HG02642 (cell line): Measurements from ENCODE around the gene AP1B1.

Source experiments
- ATAC-seq: cut with Tn5 transposase; IDR thresholded peaks from one replicate; pipeline ENCODE4 v1.9.1; 2021; ENCODE audit warnings: mild to moderate bottlenecking; ENCODE audit not compliant: unreplicated experiment, poor library complexity

AP1B1 gene

DNA sequence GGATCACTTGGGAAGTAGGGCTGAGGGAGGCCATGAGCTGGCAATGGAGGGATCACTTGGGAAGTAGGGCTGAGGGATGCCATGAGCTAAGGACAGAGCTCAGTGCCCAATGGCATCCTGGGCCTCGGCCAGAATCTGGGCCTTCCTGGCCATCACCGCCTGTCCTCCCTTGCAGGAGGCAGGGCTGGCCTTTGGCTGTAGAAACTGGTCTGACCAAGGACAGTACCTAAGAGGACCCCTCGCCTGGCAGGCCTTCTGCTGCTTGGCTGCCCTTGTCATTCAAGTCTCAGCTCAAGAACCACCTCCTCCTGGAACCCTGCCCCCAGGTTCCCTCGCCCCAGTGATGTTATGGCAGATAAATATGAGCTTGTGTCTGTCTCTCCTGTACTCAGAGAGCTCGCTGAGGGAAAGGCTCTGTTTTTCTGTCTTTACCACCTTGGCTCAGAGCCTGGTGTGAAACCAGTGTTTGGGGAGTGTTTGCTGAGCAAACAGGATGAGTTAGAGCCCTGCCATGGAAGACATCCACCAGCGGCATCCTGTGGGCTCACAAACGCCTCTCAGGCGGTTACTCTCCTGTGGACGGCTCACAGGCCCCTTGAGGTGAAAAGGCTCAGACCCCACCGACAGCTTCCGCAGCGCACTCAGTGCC, 53.5 kb downstream of the AP1B1 start:
- ATAC-seq, result no peak

DNA sequence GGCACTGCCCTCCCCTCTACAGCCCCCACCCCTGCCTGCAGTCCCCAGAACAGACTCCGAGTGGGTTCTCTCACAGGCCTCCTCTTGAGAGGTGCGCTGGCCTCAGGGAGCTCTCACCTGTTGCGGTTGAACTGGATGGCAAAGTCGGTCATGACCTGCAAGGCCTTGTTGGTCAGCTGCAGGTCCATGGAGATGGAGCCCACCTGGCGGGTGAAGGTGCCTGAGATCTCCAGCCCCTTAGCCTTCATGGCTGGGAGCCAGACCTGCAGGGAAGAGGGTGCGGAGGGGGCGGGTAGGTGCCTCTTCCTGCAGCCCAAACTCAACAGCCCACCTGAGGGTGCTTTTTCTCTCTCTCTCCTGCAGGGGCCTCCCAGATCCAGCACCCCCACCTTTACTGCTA, 54.2 kb downstream of the AP1B1 start:
- no peak for ATAC-seq

DNA sequence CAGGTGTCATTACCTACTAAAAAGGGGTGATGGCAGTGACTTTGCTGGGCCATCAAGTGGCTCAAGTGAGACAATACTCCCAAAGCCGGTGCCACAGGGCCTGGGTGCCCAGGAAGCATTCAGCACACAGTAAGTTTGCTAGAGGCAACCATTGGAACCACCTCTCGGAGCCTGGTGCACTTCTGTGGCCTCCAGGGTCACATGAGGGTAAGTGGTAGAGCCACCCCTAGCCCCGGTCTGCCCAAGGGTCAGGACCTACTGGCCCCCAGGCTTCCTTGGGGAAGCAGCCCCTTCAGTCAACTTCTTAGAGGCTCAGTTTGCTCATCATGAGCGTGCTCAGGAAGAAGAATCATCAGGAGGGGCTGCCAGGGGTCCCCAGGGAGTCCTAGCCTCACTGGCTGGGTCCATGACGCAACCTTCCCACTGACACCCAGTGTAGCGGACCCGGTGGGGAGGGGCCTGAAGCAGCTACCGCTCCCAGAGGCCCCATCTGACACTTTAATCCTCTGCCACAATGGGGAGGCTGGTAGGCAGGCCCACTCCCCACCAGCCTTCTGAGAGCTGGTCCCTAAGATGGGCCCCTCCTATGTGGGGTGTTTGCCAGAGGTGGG, 55.4 kb downstream of the AP1B1 start:
- no peak for ATAC-seq

DNA sequence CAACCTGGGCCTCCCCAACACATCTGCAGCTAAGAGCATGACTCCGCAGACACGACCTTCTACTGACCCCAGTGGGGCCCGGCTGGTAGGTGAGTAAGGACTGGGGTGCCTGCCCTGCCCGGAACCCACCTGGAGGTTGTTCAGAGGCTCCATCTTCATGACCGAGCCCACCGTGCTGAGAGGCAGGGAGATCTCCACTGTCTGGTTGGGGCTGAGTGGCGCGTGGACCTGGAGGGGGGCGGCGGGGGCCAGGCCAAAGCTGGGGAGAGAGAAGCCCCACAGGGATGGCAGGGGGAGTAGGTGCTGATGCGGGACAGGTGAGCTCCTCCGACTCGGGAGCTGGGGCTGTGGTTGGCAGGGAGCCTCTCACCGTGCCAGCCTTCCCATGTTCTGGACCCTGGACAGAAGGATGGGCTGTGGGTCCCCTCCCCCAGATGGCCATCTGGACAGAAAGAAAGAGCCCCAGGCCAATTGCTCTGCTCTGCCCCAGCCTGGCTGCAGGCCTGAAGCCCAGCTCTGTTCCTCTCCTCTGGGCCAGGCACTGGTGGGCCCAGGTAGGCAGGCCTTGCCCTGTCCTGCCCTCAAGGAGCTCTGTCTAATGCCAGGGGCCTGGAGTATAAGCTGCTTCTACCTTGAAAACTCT, 56.6 kb downstream of the AP1B1 start:
- no peak for ATAC-seq

DNA sequence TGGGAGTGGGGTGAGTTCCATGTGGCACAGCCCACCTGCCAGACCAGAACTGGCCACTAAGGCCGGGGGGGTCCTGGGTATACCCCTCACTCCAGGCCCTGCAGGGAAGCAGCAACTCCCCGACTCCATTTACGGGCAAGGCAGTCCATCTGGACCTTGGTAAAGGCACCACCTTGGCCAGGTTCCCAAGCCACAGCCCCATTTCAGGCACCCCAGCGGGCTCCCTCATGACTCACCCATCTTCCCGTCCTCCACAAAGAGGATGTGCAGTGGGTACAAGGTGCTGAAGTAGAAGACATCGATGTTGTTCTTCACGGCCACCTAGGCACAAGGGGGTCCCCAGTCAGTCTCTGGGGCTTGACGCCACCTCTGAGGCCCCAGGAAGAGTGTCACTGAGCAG, 57.2 kb downstream of the AP1B1 start:
- no peak for ATAC-seq

DNA sequence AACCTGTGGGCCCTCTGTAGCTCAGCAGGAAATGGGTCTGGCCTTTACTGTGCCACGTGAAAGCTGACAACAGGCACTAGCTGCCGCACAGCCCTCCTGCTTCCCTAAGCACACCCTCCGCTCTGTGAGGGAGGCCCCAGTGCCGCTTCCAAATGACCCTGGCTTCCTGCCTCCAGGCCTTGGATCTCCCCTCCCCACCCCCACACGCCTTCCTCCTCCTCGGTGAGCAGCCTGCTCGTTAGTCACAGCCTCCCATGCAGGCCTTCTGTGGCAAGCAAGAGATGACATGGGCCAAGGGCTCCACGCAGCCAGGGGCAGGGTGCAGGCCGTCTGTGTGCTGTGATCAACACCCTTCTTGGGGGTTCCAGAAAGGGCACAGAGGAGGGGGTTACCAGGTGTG, 57.6 kb downstream of the AP1B1 start:
- no peak for ATAC-seq

DNA sequence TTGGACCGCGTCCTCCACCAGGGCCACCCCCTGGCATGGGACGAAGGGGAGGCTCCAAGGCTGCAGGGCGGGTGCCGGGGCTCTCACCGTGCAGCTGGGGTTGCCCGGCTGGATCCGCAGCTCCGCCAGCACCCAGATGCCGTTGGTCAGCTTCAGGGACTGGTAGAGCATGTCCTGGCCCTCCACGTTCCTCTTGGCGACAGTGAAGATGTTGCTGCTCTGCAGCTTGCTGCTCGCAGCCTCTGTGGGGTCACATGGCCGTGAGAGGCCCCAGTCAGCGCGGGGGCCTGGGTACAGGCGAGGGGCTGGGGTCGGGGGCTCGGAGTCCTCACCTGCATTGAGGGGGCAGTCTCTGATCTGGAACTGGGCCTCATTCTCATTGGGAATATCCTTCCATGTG, 58.1 kb downstream of the AP1B1 start:
- ATAC-seq, result no peak

DNA sequence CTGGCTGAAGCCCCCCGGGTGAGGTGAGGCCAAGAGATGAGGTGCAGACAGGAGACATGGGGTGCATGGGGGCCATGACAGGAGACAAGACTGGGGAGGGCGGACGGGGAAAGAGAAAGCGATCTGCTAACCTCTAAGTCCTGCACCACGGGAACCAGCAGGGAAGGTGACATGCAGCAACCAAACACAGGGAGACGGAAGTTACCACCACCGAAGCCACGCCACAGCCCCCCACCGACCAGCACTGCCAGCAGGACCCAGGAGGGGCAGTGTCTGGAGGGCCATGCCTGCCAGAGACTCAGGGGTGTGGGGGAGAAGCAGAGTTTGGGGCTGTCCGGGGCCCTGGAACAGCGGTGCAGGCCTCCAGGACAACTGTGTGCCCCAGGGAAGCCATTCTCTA, 58.8 kb downstream of the AP1B1 start:
- ATAC-seq, result no peak

DNA sequence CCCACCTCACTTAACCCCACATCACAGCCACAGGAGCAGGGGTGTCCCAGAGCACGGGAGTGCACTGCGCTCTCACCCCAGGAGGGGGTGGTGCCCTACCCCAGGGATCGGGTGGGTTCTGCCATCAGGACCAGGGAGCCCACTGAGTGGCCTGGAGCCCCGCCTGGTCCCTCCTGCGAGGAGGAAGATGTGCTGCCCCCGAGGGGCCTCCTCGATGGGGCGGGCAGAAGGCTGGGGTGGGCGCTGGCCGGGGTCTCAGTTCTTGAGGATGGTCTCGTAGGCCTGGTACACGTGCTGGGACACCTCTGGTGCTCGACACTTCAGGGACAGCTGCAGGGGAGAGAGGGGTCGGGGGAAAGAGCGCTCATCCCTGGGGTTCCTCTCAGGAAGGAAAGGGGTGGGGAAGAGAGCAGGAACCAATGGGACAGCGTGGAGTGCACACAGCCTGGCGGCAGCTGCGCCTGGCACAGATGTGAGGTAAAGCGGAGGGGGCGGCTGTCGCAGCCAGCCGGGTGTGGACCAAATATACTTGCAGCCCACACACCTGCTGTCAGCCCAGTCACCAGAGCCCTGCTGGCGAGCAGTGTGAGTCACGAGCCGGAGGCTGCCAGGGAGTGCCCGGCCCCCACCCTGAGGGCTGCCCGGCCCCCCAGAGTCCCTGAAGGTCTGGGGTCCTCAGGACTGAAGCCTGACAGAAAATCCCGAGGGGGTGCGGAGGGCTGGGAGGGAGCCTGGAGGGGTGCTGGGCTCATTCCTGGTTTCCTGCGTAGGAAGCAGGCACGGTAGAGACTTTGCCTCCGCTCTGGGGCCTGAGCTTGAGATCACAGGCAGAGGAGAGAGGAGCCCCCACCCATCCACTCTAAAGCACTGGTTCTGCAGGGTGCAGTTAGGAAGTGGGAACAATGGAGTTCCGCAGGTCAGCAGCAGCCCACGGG, 59.5 kb downstream of the AP1B1 start:
- no peak for ATAC-seq

DNA sequence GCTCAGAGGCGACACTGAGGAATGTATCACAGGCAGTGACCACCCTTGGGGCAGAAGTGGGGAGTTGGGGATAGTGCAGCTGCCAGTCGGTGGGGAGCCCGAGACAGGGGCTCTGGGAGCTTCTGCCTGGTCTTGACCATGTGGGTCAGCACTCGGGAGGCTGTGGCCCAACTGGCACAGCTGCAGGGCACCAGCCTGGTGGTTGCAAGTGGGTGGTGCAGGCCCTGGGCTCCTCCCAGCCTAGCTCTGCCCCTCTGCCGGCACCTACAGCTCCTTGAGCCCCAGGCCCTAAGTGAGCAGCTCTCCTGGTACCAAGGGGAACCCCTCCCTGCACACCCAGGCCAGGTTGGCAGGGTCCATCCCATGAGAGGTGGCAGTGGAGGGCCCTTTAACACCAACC, 60.3 kb downstream of the AP1B1 start:
- ATAC-seq, result no peak

DNA sequence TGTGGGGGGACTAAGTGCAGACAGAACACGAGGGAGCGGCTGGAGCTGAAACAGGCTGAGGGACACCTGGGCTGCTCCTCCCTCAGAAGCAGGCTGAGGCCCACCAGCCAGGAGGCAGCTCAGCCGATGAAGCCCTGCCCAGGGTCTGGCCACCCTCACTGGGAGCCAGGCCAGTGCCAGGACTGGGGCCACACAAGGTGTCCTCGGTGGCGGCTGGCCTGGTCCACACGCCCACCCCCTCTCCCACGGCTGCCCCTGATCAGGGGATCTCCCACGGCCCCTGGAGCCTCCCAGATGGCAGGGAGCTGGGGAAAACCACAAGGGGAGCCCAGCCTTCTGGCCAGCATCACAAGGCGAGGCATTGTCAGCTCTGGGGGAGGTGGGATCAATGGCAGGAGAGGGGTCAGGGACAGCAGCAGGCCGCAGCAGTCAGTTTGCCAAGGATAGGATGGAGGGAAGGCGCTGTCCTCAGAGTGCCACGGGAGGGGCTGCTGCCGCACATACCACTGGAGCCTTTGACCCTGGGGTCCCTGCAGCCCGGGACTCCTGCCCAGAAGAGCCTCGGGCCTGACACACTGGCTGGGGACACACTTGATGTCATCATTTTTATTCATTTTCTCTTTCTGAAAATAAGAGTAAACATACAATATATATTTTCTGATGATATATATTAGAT, 61.1 kb downstream of the AP1B1 start:
- no peak for ATAC-seq

DNA sequence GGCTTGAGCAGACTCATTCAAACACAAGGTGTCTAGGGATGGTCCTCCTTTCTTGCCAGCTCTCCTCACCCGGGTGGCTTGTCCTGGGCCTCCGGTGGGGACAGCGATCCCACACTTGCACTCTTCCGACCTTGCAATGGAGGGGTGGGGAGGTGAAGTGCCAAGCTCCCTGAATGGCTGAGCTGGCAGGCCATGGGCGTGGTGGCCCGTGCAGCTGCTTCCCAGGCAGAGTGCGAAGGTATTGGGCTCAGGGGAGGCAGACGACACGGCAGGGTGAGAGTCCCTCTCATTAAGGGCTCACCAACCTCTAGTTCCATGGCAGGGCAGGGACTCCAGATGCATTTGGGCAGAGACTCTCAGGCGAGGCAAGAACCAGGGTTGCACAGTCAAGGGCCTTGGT, 61.9 kb downstream of the AP1B1 start:
- no peak for ATAC-seq

DNA sequence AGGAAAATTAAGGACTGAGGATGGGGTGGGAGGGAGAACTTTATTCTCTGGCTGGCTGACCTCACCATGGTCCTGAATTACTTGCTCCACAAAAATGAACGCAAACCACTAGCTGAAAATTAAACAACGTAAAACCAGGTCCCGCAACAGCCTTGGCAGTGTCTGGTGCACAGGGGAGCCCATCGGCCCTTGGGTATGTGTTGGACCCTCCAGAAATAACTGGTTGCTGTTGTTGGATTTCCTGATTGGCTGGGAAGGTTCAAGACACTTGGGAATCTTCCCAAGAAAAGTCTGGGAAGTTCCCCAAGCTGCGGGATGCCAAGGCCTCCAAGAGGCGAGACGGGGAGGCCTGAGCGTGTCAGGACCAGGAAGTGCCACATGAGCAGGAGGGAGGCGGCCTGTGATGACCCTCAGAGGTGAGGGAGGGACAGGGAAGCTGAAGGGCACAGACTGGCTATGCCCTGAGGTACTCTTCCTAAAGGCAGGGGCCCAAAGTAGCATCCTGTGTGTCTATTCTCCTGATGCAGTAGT, 62.5 kb downstream of the AP1B1 start:
- no peak for ATAC-seq

DNA sequence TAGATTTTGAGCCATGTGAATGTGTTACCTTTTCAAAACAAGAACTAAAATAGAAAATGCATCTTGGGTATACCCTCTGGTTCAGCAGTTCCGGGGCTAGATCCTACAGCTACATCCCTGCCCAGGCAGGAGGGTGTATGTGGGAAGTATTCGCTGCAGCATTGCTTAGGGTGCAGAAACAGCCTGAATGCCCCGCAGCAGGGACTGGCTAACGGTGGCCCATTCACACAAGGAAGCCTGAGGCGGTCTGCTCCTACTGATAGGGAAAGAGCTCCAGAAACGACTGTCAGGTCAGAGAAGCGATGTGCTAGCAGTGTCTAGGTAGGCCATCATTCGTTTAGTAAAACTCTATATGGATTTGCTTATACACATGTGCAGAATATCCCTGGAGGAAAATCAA, 63.0 kb downstream of the AP1B1 start:
- no peak for ATAC-seq

DNA sequence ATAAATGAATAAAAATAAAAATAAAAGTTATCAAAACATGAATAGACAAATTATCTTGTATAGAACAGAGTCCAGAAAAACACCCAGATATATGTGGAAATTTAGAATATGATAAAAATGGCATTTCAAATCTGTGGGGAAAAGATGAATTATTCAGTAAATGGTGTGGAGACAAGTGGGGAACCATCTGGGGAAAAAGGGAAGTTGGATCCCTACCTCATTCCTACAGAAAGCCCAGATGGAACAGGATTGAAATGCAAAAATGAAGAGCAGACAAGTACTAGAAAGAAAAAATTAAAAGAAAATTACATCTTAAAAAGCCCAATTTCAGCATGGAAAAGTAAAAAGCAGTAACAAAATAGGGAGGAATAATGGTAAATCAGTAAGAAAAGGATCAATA, 64.7 kb downstream of the AP1B1 start:
- no peak for ATAC-seq

DNA sequence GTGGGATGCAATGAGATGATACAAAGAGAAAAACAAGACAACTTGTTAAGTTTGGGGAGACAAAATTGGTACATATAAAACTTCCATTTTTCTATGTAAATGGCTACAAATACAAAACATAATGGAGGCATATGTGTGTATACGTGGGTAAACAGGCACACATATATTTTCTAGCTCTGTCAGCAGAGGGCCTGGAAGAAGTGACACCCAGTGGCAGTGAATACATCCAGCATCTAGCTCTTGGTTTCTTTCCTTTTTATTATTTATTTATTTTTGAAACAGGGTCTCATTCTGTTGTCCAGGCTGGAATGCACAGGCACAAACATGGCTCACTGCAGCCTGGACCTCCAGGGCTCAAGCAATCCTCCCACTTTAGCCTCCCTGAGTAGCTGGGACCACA, 67.8 kb downstream of the AP1B1 start:
- no peak for ATAC-seq

DNA sequence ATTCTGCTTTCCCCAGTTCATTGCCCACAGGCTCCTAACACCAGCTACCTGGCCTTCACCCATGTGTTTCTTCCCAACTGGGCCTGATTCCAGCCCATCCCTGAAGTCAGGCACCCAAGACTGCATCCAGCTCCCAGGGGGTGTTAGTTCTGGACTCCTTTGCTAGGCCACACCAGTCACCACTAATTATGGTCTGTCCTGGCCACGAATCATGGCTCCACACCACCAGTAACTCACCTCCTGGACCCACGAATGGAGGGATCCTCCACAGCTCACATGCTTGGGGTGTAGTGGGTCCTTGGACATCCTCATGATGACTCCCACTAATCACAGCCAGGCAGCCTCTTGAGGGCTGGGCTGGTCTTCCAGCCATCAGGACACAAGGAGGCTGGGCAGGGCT, 69.3 kb downstream of the AP1B1 start:
- no peak for ATAC-seq

DNA sequence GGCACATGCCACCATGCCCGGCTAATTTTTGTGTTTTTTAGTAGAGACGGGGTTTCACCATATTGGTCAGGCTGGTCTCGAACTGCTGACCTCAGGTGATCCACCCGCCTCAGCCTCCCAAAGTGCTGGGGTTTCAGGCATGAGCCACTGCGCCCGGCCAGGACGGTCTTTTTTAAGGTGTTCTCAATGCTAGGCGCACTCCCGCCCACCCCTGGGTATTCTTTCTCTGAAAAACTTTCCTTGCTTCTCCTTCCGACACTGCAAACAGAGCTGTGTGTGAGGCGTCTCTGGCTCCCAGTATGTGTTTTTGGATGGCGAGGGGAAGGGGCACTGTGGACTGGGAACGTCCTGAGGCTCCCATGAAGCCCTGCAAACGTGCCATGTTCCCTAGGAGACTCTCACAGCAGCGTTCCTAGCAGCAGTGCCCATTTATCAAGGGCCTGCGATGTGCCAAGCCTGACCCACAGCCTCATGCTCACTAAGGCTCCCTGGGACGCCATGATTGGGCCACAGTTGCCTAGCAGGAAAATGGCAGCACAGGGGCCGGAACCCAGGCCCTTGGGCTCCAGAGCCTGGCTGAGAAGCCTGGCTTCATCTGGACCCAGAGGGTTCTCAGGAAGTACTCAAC, 70.4 kb downstream of the AP1B1 start:
- ATAC-seq, result no peak

DNA sequence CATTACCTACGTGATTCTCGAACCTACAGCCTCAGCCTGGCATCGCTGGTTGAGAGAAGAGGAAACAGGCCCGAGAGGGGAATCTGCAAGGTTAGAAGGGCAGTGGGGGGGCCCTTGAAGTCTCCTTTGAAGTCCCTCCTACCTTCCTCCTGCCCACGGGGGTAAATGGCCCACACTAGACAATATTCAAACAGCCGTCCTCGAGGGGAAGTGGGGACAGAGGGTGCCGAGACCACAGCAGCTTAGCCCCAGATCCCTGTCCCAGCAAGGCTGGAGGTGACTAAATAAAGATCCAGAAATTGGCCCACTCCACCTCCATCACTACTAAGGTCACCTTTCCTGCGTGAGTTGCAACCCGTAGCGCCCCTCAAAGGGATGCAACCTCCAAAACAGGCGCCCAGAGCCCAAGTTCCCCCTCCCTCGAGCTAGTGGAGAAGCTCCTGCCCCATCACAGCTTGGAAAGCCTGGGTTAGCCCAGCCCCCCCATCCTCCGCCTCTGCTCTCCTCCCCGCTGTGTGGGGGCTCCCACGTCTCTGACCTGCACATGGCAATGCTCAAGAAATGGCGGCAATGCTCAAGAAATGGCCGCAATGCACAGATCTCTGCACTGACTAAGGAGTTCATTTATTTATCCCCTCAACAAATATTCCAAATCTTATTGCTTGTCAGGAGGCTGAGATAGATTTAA, 72.1 kb downstream of the AP1B1 start:
- no peak for ATAC-seq
